GM12872 (cell line): ENCODE results near the gene DUSP10.

Experiments used
- TF ChIP-seq, protein P1 (sequence below): IDR thresholded peaks from 3 replicates; pipeline ENCODE4 v1.5.1; 2011; ENCODE audit warnings: low read depth, mild to moderate bottlenecking, low read length, moderate library complexity; ENCODE audit not compliant: insufficient read depth

DUSP10 gene

DNA sequence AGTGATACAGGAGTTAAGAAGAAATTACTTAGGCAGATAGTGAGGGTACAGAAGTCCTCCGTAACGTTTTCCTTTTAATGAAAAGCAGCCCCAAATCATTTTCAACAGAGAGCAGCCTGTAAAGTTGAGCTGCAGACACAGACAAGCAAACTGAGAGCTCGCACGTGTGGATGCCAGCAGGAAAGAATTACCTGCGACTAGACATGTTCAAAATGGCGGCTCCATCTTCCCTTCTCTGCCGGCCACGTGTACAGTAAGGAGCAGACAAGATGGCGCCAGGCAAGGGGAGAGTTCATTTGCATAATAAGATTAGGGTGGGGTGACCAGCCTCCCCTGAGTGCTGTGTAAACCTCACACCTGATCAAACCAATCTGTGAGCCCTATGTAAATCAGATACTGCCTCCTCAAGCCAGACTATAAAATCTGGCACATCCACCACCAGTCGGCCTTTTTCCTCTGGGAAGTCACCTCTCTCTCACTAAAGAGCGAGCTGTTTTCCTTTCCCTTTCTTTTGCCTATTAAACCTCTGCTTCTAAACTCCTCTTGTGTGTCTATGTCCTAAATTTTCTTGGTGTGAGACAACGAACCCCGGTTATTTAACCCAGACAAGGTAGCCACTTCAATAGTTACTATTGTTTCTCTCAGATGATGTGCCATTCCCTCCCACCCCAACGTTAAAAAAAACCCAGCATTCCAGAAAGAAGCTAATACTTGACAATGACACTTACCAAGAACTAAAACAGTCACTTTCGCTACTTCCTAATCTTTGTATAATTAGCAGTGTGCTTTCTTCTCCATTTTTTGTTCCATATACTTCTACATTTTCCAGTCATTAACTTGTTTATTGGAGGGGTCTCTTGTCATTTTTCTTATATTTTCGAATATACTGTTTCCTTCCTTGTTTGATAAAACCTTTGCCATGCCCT is 27.4 kb downstream of the DUSP10 start:
- TF ChIP-seq, protein P1, sequence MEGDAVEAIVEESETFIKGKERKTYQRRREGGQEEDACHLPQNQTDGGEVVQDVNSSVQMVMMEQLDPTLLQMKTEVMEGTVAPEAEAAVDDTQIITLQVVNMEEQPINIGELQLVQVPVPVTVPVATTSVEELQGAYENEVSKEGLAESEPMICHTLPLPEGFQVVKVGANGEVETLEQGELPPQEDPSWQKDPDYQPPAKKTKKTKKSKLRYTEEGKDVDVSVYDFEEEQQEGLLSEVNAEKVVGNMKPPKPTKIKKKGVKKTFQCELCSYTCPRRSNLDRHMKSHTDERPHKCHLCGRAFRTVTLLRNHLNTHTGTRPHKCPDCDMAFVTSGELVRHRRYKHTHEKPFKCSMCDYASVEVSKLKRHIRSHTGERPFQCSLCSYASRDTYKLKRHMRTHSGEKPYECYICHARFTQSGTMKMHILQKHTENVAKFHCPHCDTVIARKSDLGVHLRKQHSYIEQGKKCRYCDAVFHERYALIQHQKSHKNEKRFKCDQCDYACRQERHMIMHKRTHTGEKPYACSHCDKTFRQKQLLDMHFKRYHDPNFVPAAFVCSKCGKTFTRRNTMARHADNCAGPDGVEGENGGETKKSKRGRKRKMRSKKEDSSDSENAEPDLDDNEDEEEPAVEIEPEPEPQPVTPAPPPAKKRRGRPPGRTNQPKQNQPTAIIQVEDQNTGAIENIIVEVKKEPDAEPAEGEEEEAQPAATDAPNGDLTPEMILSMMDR: no peak

GRCh38 chr1:221712776-221713431 is 29.0 kb downstream of the DUSP10 start:
- TF ChIP-seq, protein P1: no peak

DNA sequence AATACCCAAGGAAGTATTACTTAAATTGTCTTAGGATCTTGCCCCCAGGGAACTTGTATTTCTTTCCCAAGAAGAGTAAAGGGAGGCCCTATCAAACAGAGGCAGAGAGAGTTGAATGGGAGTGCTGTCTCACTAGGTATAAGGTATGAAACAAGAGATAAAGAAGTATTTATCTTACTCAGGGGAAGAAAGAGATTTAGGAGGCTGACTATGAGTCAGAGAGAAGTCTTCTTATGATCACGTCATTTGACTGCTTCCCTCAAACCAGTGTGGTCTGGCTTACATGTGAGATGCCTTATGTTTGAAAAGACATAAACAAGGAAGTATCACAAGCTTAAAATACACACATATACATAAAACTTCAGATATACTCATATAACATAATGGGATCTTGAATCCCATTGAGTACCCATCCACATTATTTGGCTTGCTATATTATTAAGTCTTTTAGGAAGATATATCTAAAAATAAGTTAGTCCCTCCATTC is 29.6 kb downstream of the DUSP10 start:
- TF ChIP-seq, protein P1: no peak

DNA sequence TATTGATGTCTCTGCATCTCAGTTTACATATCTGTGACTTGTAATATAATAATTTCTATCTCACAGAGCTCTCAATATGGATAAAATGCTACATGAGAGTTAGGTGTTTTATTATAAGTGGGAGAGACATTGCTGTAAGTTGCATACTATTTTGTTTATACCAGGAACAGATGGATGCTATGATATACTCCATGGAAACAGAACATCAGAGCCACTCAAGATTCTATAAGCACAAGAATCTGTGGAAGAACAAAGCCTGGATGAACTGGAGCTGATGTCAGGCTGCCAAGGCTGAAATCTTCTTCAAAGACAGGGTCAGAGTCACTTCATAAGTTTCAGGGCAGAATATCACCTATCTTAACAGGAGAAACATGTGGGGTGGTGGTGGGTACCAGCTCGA is 30.2 kb downstream of the DUSP10 start:
- TF ChIP-seq, protein P1: no peak

- TF ChIP-seq, protein P1: no peak
Observed at GRCh38 chr1:221711063-221711577, 30.8 kb downstream of the DUSP10 start.

DNA sequence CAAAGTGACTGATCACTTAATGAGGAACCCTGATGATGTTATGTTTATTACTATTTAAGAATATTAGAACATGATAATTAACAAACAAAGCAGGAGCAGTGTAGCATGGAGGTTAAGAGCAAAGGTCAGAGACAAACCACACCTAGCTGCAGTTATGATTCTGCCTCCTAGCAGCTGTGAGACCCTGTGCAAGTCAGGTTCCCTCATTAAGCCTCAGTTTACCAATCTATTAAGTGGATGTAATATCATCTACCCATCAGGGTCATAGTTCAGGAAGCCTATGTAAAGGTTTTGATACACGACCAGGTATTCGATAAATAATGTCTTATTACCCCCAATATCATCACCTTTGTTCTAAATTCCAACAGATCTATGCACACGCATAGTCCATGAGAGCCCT is 32.0 kb downstream of the DUSP10 start:
- TF ChIP-seq, protein P1: no peak

GRCh38 chr1:221708987-221709386 is 32.9 kb downstream of the DUSP10 start:
- TF ChIP-seq, protein P1: no peak
